ENCODE measurements around the gene UGT1A3.

GRCh38 chr2:233766416-233766815 is 37.6 kb downstream of the UGT1A3 start:
- TF ChIP-seq EZH2 (IDR thresholded peaks at IDR 0.05; ENCODE audit: insufficient read depth, poor library complexity, severe bottlenecking): no peak
- no peak for TF ChIP-seq EZH2phosphoT487 (IDR thresholded peaks at IDR 0.05; ENCODE audit: insufficient read depth, low read depth)
